LNCaP clone FGC (cell line): ENCODE results near the gene HCAR1.
"Not testable (repeated sequence)": the region's sequence is repeated elsewhere in the genome, so short reads cannot be mapped to it uniquely, and the experiment has no call there.

ENCODE experiments used
- DNase-seq: peaks from one replicate; pipeline ENCODE4 v3.0.0-alpha.2; 2011; ENCODE audit warnings: low read depth
- H3K4me3 ChIP-seq: 2 replicates; pipeline ENCODE4 v1.5.1; 2011; ENCODE audit warnings: mild to moderate bottlenecking, low read depth, low read length, control low read depth
- TF ChIP-seq, protein P1 (sequence below): IDR thresholded peaks from 2 replicates; pipeline ENCODE4 v1.5.1; 2012; ENCODE audit warnings: mild to moderate bottlenecking; ENCODE audit not compliant: control insufficient read depth, insufficient read depth; ENCODE audit errors: extremely low read depth

Gene HCAR1

DNA sequence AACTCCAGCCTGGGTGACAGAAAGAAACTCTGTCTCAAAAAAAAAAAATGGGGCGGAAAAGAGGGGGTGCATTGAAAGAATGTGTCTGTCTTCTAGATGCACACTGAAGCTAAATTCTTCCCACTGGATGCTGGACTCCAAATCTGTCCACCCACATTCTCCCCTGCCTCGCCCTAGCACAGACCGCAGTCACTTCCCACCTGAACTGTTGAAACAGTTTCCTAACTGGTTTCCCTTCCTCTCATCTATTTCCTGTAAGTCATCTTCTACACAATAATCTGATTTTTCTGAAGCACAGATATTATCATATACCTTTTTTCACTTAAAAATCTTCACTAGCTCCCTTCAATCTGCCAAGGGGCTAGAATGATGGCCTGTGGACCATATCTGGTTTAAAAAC is 1.5 kb upstream of the HCAR1 start:
- DNase-seq = no peak
- H3K4me3 ChIP-seq = no peak overlapping the region
- TF ChIP-seq, protein P1, sequence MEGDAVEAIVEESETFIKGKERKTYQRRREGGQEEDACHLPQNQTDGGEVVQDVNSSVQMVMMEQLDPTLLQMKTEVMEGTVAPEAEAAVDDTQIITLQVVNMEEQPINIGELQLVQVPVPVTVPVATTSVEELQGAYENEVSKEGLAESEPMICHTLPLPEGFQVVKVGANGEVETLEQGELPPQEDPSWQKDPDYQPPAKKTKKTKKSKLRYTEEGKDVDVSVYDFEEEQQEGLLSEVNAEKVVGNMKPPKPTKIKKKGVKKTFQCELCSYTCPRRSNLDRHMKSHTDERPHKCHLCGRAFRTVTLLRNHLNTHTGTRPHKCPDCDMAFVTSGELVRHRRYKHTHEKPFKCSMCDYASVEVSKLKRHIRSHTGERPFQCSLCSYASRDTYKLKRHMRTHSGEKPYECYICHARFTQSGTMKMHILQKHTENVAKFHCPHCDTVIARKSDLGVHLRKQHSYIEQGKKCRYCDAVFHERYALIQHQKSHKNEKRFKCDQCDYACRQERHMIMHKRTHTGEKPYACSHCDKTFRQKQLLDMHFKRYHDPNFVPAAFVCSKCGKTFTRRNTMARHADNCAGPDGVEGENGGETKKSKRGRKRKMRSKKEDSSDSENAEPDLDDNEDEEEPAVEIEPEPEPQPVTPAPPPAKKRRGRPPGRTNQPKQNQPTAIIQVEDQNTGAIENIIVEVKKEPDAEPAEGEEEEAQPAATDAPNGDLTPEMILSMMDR = no peak

DNA sequence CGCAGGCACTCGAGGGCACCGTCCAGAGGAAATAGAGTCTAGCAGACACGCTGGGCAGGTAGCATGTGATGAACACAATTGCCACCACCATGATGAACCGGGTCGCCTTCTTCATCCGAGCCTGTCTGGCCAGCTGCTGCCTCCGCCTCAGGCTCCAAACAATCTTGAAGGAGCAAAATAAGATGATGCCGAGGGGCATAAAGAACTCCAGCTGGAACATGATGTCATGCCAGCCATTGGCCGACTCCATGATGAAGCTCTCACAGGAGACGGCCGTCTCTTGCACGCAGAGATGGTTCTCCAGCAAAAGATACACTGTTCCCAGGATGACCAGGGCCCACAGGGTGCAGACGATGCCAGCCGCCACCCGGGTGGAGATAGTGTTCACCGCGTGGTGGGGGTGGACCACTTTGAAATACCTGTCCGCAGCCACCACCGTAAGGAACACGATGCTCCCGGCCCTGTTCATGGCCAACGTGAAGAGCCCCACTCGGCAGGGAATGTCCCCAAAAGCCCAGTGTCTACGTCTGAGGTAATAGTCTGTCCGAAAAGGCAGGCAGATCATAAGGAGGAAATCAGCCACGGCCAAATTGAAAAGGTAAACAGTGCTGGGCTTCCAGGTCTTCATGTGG is 945 bp downstream of the HCAR1 start:
- TF ChIP-seq, protein P1 = no peak
- no peak overlapping the region for H3K4me3 ChIP-seq
- no peak for DNase-seq

DNA sequence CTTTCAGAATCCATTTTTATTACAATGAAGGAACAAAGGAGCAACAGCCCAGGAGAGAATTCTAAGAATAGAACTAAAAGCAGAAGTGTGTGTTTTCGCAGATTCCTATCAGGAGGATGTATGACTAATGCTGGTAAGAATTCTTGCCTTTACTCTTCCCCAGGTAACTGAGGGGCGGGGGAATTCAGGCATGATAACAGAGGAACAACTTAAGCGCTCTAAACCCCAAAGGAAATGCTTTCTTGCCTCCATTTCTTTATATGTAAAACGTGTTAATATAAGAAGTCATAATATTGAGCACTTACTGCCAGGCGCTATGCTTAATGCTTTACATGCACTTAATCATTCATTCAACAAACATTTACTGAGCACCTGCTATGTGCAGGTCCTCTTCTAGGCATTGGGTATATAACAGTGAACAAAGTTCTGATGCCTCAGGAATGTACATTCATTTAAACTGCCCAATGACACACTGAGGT is 4.5 kb downstream of the HCAR1 start:
- no peak overlapping the region for H3K4me3 ChIP-seq
- TF ChIP-seq, protein P1 = no peak
- DNase-seq = no peak

DNA sequence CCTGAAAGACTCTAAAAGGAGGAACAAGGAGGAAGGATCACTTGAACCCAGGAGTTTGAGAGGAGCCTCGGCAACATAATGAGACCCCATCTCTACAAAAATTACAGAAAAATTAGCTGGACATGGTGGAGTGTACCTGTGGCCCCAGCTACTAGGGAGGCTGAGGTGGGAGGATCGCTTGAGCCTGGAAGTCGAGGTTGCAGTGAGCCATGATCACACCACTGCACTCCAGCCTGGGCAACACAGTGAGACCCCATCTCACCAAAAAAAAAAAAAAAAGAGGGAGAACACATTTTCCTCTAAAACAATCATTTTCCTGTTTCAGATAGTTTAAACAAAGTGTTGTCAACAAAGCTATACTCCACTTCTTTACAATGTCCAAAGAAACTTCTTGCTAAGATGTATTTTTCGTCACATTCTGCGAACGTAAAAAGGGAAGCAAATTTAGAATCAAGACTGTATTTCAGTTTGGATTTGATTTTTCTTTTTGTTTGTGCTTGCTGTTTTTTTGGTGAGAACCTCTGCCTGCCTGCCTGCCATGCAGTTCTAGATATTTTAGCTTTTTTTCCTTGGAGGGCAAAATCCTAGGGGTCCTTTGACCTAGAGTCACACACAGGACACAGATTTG is 5.1 kb downstream of the HCAR1 start:
- TF ChIP-seq, protein P1 = no peak
- no peak overlapping the region for H3K4me3 ChIP-seq
- DNase-seq = no peak

DNA sequence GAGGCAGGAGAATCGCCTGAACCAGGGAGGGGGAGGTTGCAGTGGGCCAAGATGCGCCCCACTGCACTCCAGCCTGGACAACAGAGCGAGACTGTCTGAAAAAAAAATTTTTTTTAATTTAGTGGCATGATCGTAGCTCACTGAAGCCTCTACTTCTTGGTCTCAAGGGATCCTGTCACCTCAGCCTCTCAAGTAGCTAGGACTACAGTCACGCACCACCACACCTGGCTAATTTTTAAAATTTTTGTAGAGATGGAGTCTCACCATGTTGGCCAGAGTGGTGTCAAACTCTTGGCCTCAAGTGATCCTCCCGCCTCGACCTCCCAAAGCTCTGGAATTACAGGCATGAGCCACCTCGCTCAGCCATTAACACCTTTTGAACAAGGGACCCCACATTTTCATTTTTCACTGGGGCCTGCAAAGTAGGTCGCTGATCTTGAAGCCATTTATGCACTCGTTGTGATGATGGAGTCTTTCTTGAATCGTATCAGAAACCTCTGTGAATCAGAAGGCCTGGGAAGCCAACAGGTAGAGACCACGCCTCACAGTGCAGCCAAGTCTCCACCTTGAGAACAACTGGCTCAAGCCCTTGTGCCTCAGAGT is 5.9 kb downstream of the HCAR1 start:
- H3K4me3 ChIP-seq = no peak overlapping the region
- no peak for DNase-seq
- TF ChIP-seq, protein P1 = no peak

DNA sequence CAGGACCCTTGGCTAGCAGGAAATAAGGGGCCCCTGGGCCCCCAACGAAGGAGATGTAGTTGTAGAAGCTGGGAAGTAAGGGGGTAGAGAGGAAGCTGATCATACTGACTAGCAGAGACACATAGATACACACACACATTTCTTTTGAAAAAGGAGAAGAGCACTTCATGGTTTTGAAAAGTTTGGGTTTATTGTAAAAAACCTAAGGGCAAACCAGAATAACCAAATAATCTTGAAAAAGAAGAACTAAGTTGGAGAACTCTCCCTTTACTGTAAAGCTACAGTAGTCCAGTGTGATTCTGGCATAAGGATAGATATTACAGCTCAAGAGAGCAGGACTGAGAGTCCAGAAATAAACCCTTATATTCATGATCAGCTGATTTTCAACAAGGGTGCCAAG is 8.3 kb downstream of the HCAR1 start:
- no peak overlapping the region for H3K4me3 ChIP-seq
- DNase-seq = no peak
- TF ChIP-seq, protein P1 = no peak

DNA sequence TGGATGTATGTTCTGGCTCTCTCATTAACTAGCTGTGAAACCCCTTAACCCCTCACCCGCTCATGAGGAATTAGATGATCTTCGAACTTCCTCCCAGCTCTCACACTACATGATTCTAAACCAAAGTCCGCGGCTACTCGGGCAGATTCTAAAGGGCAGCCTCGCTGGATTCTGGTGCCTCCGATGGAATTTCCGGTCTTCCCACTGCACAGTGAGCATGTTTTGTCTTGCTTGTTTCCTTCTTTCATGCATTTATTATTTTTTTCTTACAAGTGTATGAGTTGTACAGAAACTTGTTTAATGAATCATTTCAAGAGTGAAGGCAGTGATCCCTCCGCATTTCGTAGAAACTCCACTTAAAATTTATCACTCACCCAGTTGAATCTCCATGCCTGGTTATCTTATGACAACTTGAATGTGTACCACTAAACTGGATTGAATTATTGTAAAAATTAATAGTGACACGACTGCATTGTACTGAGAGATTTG is 9.5 kb downstream of the HCAR1 start:
- DNase-seq = no peak
- TF ChIP-seq, protein P1 = no peak
- no peak overlapping the region for H3K4me3 ChIP-seq

DNA sequence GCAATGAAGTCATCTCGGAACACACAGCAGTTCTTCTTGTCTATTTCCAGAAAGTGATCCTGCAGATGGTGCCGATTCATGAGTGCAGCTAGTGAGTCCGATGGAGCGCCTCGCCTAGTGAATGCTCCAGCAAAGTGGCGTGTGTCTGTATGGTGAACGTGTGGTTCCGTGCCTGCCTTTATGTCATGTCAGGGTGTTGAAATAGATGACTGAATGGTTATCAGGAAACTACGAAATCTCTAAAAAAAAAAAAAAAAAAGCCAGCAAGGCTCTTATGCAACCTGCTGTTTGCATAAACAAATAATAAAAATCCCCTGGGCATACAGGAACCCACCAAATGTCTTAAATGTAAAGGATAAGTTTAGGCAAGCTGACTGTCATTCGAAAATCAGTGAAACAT is 14.0 kb downstream of the HCAR1 start, which contains the start of gene HCAR3:
Gene HCAR3 (minus strand): TSS at position 154 of the 400 bp plus-strand sequence. CDS start 74 bp downstream, at position 80.
- DNase-seq, H3K4me3 ChIP-seq: not testable (repeated sequence)

DNA sequence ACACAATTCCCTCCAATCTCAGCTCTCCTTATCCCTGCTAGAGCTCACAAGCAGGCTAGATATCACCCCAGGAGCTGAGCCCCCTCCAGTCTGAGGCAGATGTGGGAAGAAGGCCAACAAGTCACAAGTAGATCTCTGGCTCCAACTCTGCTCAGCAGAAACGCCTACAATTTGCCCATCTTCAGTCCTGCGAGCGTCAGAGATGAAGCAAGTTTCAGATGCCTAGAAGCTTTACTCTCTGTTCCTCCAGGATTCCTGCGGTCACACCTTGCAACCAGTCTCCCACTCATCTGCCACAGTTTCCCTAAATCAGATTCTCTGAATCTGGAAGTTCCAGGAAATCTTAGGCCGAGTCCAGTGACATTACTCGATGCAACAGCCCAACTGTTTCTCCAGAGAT is 15.4 kb downstream of the HCAR1 start:
- DNase-seq, H3K4me3 ChIP-seq: not testable (repeated sequence)

DNA sequence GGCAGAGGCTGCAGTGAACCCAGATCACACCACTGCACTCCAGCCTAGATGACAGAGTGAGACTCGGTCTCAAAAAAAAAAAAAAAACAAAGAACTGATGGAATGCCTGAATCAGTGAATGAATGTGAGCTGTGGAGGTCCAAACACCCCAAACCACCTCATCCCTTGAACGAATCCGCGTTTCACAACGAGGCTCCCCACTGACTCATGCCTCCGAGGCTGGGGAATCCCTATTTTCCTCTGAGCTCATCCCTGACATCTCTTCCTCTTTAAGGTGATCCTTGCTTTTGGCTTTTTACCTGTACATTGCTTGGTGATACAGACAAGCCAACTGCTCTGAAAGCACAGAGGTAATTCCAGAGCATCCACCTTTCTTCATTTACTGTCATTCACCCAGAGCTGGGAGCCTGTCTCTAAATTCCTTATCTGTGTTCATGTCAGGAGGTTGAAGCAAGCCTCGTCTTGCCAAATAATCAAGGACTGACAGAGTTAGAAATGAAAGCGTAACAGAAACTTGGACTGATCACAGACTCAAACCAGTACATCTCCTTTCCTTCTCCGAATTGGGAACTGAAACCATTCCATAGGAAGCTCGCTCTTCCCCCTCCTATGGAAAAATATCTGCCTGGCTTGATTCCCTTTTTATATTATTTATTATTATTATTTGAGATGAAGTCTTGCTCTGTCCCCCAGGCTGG is 17.0 kb downstream of the HCAR1 start:
- not testable (repeated sequence) for H3K4me3 ChIP-seq, DNase-seq
